Ascending aorta (tissue), 2 donors: ENCODE results near the gene EHBP1. TPM values are rescaled to one million over a fixed set of nuclear protein-coding genes. Genes with fewer than 3 reads are reported as not detected.

ENCODE experiments used
- DNase-seq, 2 donors: peaks; one replicate each; pipeline ENCODE4 v3.0.0-alpha.2; 2019; ENCODE audit warnings: low spot score in 2 of 2
- H3K27ac ChIP-seq, 2 donors: fragments of 200-600 bp; sonication (generic); one replicate each; pipeline ENCODE4 v1.5.1; 2016 to 2017; ENCODE audit warnings: mild to moderate bottlenecking in 1 of 2
- H3K27me3 ChIP-seq: fragments of 200-600 bp; sonication (generic); one replicate; pipeline ENCODE4 v1.5.1; 2017
- H3K36me3 ChIP-seq, 2 donors: fragments of 200-600 bp; sonication (generic); one replicate each; pipeline ENCODE4 v1.5.1; 2016
- H3K4me1 ChIP-seq, 2 donors: fragments of 200-600 bp; sonication (generic); one replicate each; pipeline ENCODE4 v1.5.1; 2016 to 2017; ENCODE audit warnings: mild to moderate bottlenecking in 1 of 2
- H3K4me3 ChIP-seq, 2 donors: fragments of 200-600 bp; sonication (generic); one replicate each; pipeline ENCODE4 v1.5.1; 2016 to 2017; ENCODE audit warnings: mild to moderate bottlenecking in 1 of 2
- H3K9me3 ChIP-seq, 2 donors: fragments of 200-600 bp; sonication (generic); one replicate each; pipeline ENCODE4 v1.5.1; 2016
- CTCF ChIP-seq, 3 experiments: fragments of 200-600 bp in 2 of 3; fragments of 450-650 bp in 1 of 3; sonication (generic) in 2 of 3; IDR thresholded peaks; one replicate each; pipeline ENCODE4 v1.5.1; 2016 to 2019; ENCODE audit warnings: antibody characterized with exemption in 3 of 3, mild to moderate bottlenecking in 1 of 3, moderate library complexity in 1 of 3
- intact Hi-C: fragments of 100-400 bp; cut with DNase I; formaldehyde crosslinking; loops from one replicate; pipeline ENCODE4 v1.15.1; 2023
- total RNA-seq: library from RNA; depleted of rRNA; stranded (reverse); fragments of >200 nt; gene quantifications from one replicate; pipeline ENCODE4 v1.1.0, GENCODE V29; 2016

The EHBP1 gene
- total RNA-seq, result 19.9 TPM

- Histone ChIP-seq H3K36me3 (no peaks in the 10 kb centered on the region), H3K27me3 (no peaks in the 10 kb centered on the region), H3K27ac (peak within 1 kb of the TSS; percentile 91), H3K9me3 (no peaks in the 10 kb centered on the region), H3K4me1 (peaks cover 4 to 20% of the 10 kb centered on the region in 2 donors), H3K4me3 (peak within 1 kb of the TSS; percentile 84 to 86)
- intact Hi-C loops, result loop anchor here (1.0 to 10.0 kb wide), 10 partner anchors 67 to 1166 kb away; partner anchors contain the start of genes B3GNT2, CCT4, FAM161A and MDH1
- TF ChIP-seq CTCF (IDR thresholded peaks at IDR 0.05), result no peak
- DNase-seq, result peak; percentile 95 to 99
These were observed at the start of gene EHBP1 for GRCh38 chr2:62705007-62705829. Gene EHBP1 (plus strand): TSS chr2:62705713. CDS start chr2:62707192, 1,479 bp downstream.

GRCh38 chr2:62657783-62658182 is 47.7 kb upstream of the EHBP1 start:
- Histone ChIP-seq H3K27me3 (no peaks in the 10 kb centered on the region), H3K4me3 (no peak overlapping the region), H3K36me3 (no peaks in the 10 kb centered on the region), H3K27ac (no peak overlapping the region), H3K4me1 (no peaks in the 10 kb centered on the region), H3K9me3 (no peaks in the 10 kb centered on the region)
- TF ChIP-seq CTCF (IDR thresholded peaks at IDR 0.05), result no peak
- intact Hi-C loops, result no loop called here
- no peak for DNase-seq

- Histone ChIP-seq H3K27ac (no peak overlapping the region), H3K27me3 (no peaks in the 10 kb centered on the region), H3K9me3 (no peaks in the 10 kb centered on the region), H3K4me1 (peaks cover 0 to 6% of the 10 kb centered on the region in 2 donors), H3K4me3 (no peak overlapping the region), H3K36me3 (no peaks in the 10 kb centered on the region)
- no peak for DNase-seq
- no peak for TF ChIP-seq CTCF (IDR thresholded peaks at IDR 0.05)
- intact Hi-C loops, result no loop called here
These were observed 46.6 kb upstream of the EHBP1 start for GRCh38 chr2:62658891-62659290.

DNA sequence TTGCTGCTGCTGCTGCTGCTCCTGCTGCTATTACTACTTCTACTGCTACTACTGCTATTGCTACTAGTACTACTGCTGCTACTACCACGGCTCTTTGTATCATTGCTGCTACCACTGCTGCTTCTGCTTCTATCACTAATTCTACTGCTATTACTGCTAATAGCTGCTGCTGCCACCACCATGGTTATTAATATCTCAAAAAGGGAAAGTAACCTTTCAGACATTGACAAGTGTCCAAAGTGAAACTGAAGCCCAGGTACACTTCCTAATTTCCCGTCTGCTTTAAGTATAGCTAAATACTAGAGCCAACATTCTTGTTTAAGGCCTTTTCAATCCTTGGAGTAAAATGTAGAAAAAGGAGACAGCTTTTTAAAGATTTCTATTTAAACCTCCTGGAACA is 45.4 kb upstream of the EHBP1 start:
- TF ChIP-seq CTCF (IDR thresholded peaks at IDR 0.05), result no peak
- peaks cover 0 to 10% of the 10 kb centered on the region in 2 donors for H3K4me1 ChIP-seq

DNA sequence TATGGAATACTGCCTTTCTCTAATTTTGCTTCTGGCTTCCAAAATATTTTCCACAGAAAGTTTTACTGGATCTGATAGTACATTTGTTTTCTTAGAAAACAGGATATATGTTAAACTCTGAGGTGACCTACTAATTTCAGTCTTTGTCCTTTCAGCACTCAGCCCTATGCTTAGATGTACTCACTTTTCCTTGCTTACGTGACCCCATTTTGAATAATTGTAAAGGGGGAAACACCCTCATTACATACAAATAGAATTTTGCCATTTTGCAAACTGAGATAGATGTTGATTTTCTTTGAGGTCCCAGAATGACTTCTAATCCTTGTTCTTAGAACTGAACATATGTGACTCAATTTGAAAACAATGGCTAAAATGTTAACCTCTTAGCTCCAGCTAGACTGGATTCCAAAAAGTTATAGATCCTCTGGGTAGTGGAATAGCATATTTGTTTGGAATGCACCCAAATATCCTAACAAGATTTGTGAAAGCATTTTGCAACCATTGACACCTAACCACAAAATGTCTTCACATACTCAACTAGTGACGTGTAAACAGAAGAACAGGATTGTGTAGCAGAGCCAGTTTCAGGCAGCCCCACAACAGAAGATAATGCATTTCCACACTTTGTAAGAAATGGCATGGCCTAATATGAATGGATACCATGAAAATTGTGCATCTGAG is 44.8 kb upstream of the EHBP1 start:
- no peak for DNase-seq
- intact Hi-C loops, result no loop called here
- H3K36me3 ChIP-seq, result no peaks in the 10 kb centered on the region
- H3K4me1 ChIP-seq, result peaks cover 0 to 10% of the 10 kb centered on the region in 2 donors
- no peaks in the 10 kb centered on the region for H3K27me3 ChIP-seq
- H3K9me3 ChIP-seq, result no peaks in the 10 kb centered on the region
- no peak overlapping the region for H3K4me3 ChIP-seq
- no peak overlapping the region for H3K27ac ChIP-seq
- TF ChIP-seq CTCF (IDR thresholded peaks at IDR 0.05), result no peak

More for the DNA sequence above, 45.4 kb upstream of the EHBP1 start:
- H3K4me3 ChIP-seq, result peak overlapping the region in 1 of 2 donors; percentile 12
- no peak for DNase-seq
- no peaks in the 10 kb centered on the region for H3K9me3 ChIP-seq
- H3K27ac ChIP-seq, result no peak overlapping the region
- no peaks in the 10 kb centered on the region for H3K27me3 ChIP-seq
- intact Hi-C loops, result no loop called here
- no peaks in the 10 kb centered on the region for H3K36me3 ChIP-seq
